Measurements from ENCODE around the gene PTK6. TPM values are rescaled to one million over a fixed set of nuclear protein-coding genes. Genes with fewer than 3 reads are reported as not detected.

Gene PTK6
- total and polyA plus RNA-seq, 12 donors: 0.03 to 0.28 (median 0.06) TPM; not detected in 9

GRCh38 chr20:63521602-63522001 lies 15.6 kb downstream of the PTK6 start:
- H3K36me3 ChIP-seq: peaks cover 0 to 23% (median 4%) of the 10 kb centered on the region in 9 donors
- H3K4me1 ChIP-seq: peaks cover 14 to 39% (median 22%) of the 10 kb centered on the region in 9 donors
- intact Hi-C loops (cut with DNase I): loop anchor here in 4 of 10 donors (2.0 to 10.0 kb wide), 2 partner anchors 25 to 77 kb away; no protein-coding TSS in a partner anchor
- peak overlapping the region; percentile 55 to 99 (median 74) for H3K4me3 ChIP-seq
- peaks cover 0 to 7% (median 0%) of the 10 kb centered on the region in 11 donors for H3K9me3 ChIP-seq
- H3K27me3 ChIP-seq: peaks cover 0 to 3% (median 0%) of the 10 kb centered on the region in 7 donors
- peak in 1 of 2 donors; percentile 22 for DNase-seq
- ATAC-seq: no peak
- no peak for TF ChIP-seq CTCF (IDR thresholded peaks at IDR 0.05)
- WGBS, 2 donors: 12 to 34% methylated on average over 23 of the region's 23 CpGs
- H3K27ac ChIP-seq: peak overlapping the region in 8 of 10 donors; percentile 90 to 97 (median 96)

- peaks cover 14 to 39% (median 22%) of the 10 kb centered on the region in 9 donors for H3K4me1 ChIP-seq
- H3K4me3 ChIP-seq: peak overlapping the region; percentile 55 to 99 (median 74)
- H3K27ac ChIP-seq: peak overlapping the region; percentile 90 to 100 (median 96)
- ATAC-seq: peak; percentile 17 to 72 (median 62)
- H3K27me3 ChIP-seq: peaks cover 0 to 3% (median 0%) of the 10 kb centered on the region in 7 donors
- peak; percentile 65 to 75 for DNase-seq
- H3K9me3 ChIP-seq: peaks cover 0 to 7% (median 0%) of the 10 kb centered on the region in 11 donors
- 1 to 2% methylated on average over 44 to 63 of the region's 68 CpGs for WGBS, 2 donors
- peaks cover 0 to 23% (median 4%) of the 10 kb centered on the region in 9 donors for H3K36me3 ChIP-seq
- intact Hi-C loops (cut with DNase I): loop anchor here in 6 of 10 donors (1.0 to 10.0 kb wide), 4 partner anchors 24 to 76 kb away; no protein-coding TSS in a partner anchor
- peak in 5 of 9 donors; percentile 5 to 38 (median 13) for TF ChIP-seq CTCF (IDR thresholded peaks at IDR 0.05)
Observed at GRCh38 chr20:63520934-63521601, 16.1 kb downstream of the PTK6 start.

GRCh38 chr20:63520504-63520933 lies 16.7 kb downstream of the PTK6 start, which contains the start of gene PPDPF:
TSS of gene PPDPF (plus strand) at chr20:63520765. CDS start at chr20:63521309, 544 bp downstream.
- H3K36me3 ChIP-seq: peaks cover 0 to 23% (median 4%) of the 10 kb centered on the region in 9 donors
- H3K4me3 ChIP-seq: peak within 1 kb of the TSS; percentile 55 to 99 (median 74)
- H3K9me3 ChIP-seq: peaks cover 0 to 7% (median 0%) of the 10 kb centered on the region in 11 donors
- 0% methylated on average over 48 to 62 of the region's 64 CpGs for WGBS, 2 donors
- TF ChIP-seq CTCF (IDR thresholded peaks at IDR 0.05): no peak
- peaks cover 14 to 39% (median 22%) of the 10 kb centered on the region in 9 donors for H3K4me1 ChIP-seq
- H3K27me3 ChIP-seq: peaks cover 0 to 3% (median 0%) of the 10 kb centered on the region in 7 donors
- DNase-seq (peak; percentile 79 to 89), ATAC-seq (peak; percentile 86 to 92 (median 91))
- H3K27ac ChIP-seq: peak within 1 kb of the TSS; percentile 90 to 100 (median 96)
- intact Hi-C loops (cut with DNase I): loop anchor here in 6 of 10 donors (1.0 to 10.0 kb wide), 4 partner anchors 23 to 76 kb away; no protein-coding TSS in a partner anchor
